GM19328 (cell line): ENCODE results near the gene SPRR3.

Source experiments
- ATAC-seq: cut with Tn5 transposase; IDR thresholded peaks from one replicate; pipeline ENCODE4 v1.9.1; 2021; ENCODE audit warnings: mild to moderate bottlenecking, moderate library complexity; ENCODE audit not compliant: unreplicated experiment

Gene SPRR3

DNA sequence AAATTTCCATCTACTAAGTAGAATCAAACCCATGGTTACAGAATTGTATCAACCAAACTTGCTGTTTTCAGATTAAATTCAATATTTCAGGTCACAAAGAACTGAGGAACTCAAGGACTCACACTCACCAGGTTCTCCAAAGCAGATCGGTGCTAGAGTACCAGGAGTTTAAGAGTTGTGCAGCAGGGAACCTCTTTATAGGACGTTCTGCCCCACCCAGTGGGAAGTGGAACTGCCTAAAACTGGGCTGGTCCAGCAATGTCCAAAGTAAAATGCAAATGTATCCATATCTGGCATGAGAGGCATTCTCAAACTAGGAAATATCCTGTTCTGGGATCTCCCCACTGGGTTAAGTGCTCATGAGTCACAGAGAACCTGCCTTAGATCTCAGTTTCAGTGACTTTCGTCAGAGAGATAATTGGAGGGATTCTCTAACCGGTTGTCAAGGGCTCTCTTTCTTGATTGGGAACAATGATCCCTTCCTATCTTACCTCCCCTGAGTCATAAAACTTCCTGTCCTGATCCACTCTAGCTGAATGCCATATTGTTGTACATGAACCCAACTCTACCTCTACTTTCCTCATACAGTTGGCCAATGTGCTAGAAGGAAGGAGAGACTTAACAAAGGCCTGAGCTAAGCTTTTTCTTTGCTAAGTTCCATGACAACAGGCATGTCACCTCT is 39.5 kb downstream of the SPRR3 start, which contains the start of gene SPRR2D:
Gene SPRR2D, minus strand, starts transcription at position 171 of the 682 bp plus-strand sequence. CDS start 774 bp downstream, outside the sequence.
- ATAC-seq, result no peak

DNA sequence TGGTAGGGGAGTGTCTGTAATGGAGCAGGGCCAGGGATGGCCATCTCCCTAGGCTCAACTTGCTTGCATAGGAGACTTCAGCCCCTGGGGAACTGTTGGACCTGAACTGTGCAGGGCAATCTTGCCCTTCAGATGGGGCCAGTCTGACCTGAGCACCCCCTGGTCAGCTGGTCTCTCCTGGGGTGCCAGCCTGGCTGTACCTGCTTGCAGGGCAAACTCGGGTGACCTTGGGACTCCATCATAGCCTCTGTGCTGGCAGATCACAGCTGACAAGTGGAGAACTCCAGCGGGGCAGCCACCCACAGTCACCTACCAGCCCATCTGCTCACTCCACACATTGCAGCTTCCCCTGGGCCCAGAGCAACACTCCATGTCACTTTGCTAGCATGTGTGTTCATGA is 47.7 kb downstream of the SPRR3 start:
- ATAC-seq, result no peak
